Stimulated activated CD8-positive, alpha-beta memory T cell treated with anti-CD3 and anti-CD28 coated beads, Interleukin-12 subunit alpha, Interleukin-12 subunit beta, amount 100 ng/mL, for 24 hours (primary cell): ENCODE results near the gene CLDN6.
A peak's percentile ranks its signal among the peaks of the same experiment; 100 is the strongest.

Experiments used
- DNase-seq: peaks from one replicate; pipeline ENCODE4 v3.0.0-alpha.2; 2020; ENCODE audit errors: extremely low read depth

CLDN6 gene

GRCh38 chr16:2971985-2972784, 45.8 kb downstream of the CLDN6 start:
- no peak for DNase-seq

- DNase-seq, result no peak
These were observed 46.6 kb downstream of the CLDN6 start for GRCh38 chr16:2971134-2971984.

- no peak for DNase-seq
These were observed 47.4 kb downstream of the CLDN6 start for GRCh38 chr16:2970563-2970962.

GRCh38 chr16:2969545-2970521, 48.1 kb downstream of the CLDN6 start:
- peak; percentile 49 for DNase-seq

GRCh38 chr16:2968738-2969544, 49.0 kb downstream of the CLDN6 start, which contains the start of gene PAQR4:
Gene PAQR4, plus strand, starts transcription at chr16:2969348. Its CDS starts 327 bp downstream, at chr16:2969675.
- peak; percentile 49 for DNase-seq

- no peak for DNase-seq
These were observed 49.6 kb downstream of the CLDN6 start for GRCh38 chr16:2968368-2968737.

- DNase-seq, result no peak
These were observed 50.2 kb downstream of the CLDN6 start for GRCh38 chr16:2967721-2968161.

GRCh38 chr16:2967211-2967631, 50.8 kb downstream of the CLDN6 start:
- DNase-seq, result no peak

- DNase-seq, result no peak
These were observed 51.2 kb downstream of the CLDN6 start for GRCh38 chr16:2966808-2967191.

GRCh38 chr16:2966043-2966807, 51.8 kb downstream of the CLDN6 start:
- no peak for DNase-seq
